Spinal cord (tissue), 10 donors: Measurements from ENCODE around the gene HSPA1B. TPM values are rescaled to one million over a fixed set of nuclear protein-coding genes. Genes with fewer than 3 reads are reported as not detected.
"Not testable (repeated sequence)": the region's sequence is repeated elsewhere in the genome, so short reads cannot be mapped to it uniquely, and the experiment has no call there.

ENCODE experiments used
- DNase-seq, 6 donors: peaks; one replicate each; pipeline versions ENCODE4 v3.0.0 to v3.0.0-alpha.2; 2013 to 2015; ENCODE audit warnings: low spot score in 6 of 6, low read depth in 4 of 6
- H3K27ac ChIP-seq: one replicate; pipeline ENCODE4 v1.5.1; 2013; ENCODE audit warnings: low read depth, low read length, control low read depth
- H3K27me3 ChIP-seq: one replicate; pipeline ENCODE4 v1.6.1; 2013; ENCODE audit warnings: low read length; ENCODE audit not compliant: control insufficient read depth, insufficient read depth
- H3K36me3 ChIP-seq: one replicate; pipeline ENCODE4 v1.6.1; 2013; ENCODE audit warnings: low read length; ENCODE audit not compliant: control insufficient read depth, insufficient read depth
- H3K4me1 ChIP-seq: one replicate; pipeline ENCODE4 v1.6.1; 2013; ENCODE audit warnings: low read length; ENCODE audit not compliant: control insufficient read depth, insufficient read depth
- H3K4me3 ChIP-seq: one replicate; pipeline ENCODE4 v1.5.1; 2013; ENCODE audit warnings: low read depth, low read length, control low read depth
- H3K9me3 ChIP-seq: one replicate; pipeline ENCODE4 v1.6.1; 2013; ENCODE audit warnings: low read length; ENCODE audit not compliant: control insufficient read depth, insufficient read depth
- WGBS: methylation state at CpG from one replicate; pipeline ENCODE4 v1.1.5; 2013; ENCODE audit warnings: missing lambda C conversion rate; ENCODE audit not compliant: insufficient coverage; 5-methylcytosine and 5-hydroxymethylcytosine counted together
- polyA plus RNA-seq, 2 donors: library from polyadenylated mRNA; unstranded; fragments of 120-200 nt; gene quantifications; one replicate each; pipeline ENCODE4 v1.2.1, GENCODE V29; 2013; ENCODE audit not compliant: insufficient read length in 2 of 2
- total RNA-seq, 2 donors: library from RNA; depleted of rRNA in 1 of 2; stranded (reverse); fragments of 120-200 nt in 1 of 2; fragments of >200 nt in 1 of 2; gene quantifications; one replicate each; pipeline versions ENCODE4 v1.2.3 to v1.2.4, GENCODE V29; 2013 to 2014
- donor health status: healthy.

Gene HSPA1B
- total and polyA plus RNA-seq, 4 donors: 113 to 696 (median 225) TPM

- Histone ChIP-seq H3K36me3 (peaks cover 8% of the 10 kb centered on the region), H3K9me3 (no peaks in the 10 kb centered on the region), H3K27ac (no peak overlapping the region), H3K4me3 (no peak overlapping the region), H3K27me3 (no peaks in the 10 kb centered on the region), H3K4me1 (no peaks in the 10 kb centered on the region)
- DNase-seq: no peak
- WGBS: 100% methylated on average over 2 of the region's 2 CpGs
Observed at GRCh38 chr6:31851485-31851832, 23.9 kb downstream of the HSPA1B start.

GRCh38 chr6:31851980-31852718, 24.6 kb downstream of the HSPA1B start:
- 87% methylated on average over 30 of the region's 35 CpGs for WGBS
- H3K27ac ChIP-seq, DNase-seq: not testable (repeated sequence)

DNA sequence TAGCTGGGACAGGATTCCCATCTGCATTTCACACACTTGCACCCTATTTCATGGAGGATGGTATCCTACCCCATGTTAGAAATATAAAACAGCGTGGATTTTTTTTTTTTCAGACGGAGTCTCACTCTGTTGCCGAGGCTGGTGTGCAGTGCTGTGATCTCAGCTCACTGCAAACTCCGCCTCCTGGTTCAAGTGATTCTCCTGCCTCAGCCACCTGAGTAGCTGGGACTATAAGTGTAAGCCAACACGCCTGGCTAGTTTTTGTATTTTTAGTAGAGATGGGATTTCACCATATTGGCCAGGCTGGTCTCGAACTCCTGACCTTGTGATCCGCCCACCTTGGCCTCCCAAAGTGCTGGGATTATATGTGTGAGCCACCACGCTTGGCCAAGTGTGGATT, 30.2 kb downstream of the HSPA1B start:
- WGBS: 94% methylated on average over 6 of the region's 8 CpGs
- peaks cover 47% of the 10 kb centered on the region for H3K36me3 ChIP-seq
- not testable (repeated sequence) for DNase-seq, H3K27me3 ChIP-seq, H3K4me1 ChIP-seq, H3K9me3 ChIP-seq, H3K4me3 ChIP-seq, H3K27ac ChIP-seq

More at GRCh38 chr6:31851980-31852718, 24.6 kb downstream of the HSPA1B start:
- H3K4me1 ChIP-seq, H3K4me3 ChIP-seq, H3K9me3 ChIP-seq, H3K27me3 ChIP-seq: not testable (repeated sequence)
- peaks cover 13% of the 10 kb centered on the region for H3K36me3 ChIP-seq

- peaks cover 17% of the 10 kb centered on the region for H3K4me1 ChIP-seq
- 98% methylated on average over 5 of the region's 8 CpGs for WGBS
Observed at GRCh38 chr6:31858707-31859106, 31.2 kb downstream of the HSPA1B start.

DNA sequence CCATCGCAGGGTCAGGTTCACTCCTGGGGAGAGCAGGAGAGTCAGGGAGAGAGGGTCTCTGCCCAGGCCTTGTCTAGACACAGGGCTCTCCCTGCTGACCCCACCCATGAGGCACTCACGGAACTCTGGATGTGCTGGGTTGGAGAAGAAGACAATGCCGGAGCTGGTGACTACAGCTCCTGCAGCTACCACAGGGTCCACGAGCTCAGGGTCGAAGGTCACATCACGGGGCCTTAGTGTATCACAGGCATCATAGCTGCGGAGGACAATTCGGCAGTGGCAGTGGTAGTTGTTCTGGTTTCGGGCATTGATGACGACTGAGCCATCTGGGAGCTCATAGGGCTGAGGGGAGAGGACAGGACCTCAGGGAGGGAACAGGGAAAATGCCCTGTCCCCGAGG, 32.4 kb downstream of the HSPA1B start:
- H3K4me1 ChIP-seq: peaks cover 28% of the 10 kb centered on the region
- no peaks in the 10 kb centered on the region for H3K9me3 ChIP-seq
- H3K27ac ChIP-seq: no peak overlapping the region
- 95% methylated on average over 11 of the region's 11 CpGs for WGBS
- no peak for DNase-seq
- H3K36me3 ChIP-seq: peaks cover 47% of the 10 kb centered on the region
- no peak overlapping the region for H3K4me3 ChIP-seq
- no peaks in the 10 kb centered on the region for H3K27me3 ChIP-seq

More at GRCh38 chr6:31858707-31859106, 31.2 kb downstream of the HSPA1B start:
- Histone ChIP-seq H3K4me3 (no peak overlapping the region), H3K27ac (no peak overlapping the region), H3K36me3 (peaks cover 47% of the 10 kb centered on the region), H3K27me3 (no peaks in the 10 kb centered on the region), H3K9me3 (no peaks in the 10 kb centered on the region)
- no peak for DNase-seq

DNA sequence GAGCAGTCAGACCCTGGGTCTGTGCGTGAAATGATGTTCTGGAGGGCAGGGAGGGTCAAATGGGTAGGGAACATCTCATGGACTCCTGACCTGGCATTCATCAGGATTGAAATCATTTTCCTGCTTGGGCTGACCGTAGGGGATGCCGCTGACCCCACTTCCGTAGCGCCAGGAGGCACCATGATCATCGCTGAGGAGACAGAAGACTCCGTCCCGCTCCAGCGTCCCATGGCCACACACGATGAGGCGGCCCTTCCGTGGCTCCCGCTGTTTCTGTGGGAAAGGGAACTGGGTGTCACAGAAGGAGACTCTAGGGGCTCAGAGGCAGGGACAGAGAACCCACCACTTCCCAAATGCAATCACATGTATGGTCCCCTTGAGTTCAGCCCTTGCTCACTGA, 32.8 kb downstream of the HSPA1B start:
- 95% methylated on average over 13 of the region's 13 CpGs for WGBS
- no peak overlapping the region for H3K27ac ChIP-seq
- no peak overlapping the region for H3K4me3 ChIP-seq
- H3K36me3 ChIP-seq: peaks cover 44% of the 10 kb centered on the region
- no peaks in the 10 kb centered on the region for H3K9me3 ChIP-seq
- peaks cover 29% of the 10 kb centered on the region for H3K4me1 ChIP-seq
- no peaks in the 10 kb centered on the region for H3K27me3 ChIP-seq
- DNase-seq: no peak

GRCh38 chr6:31861150-31861549, 33.6 kb downstream of the HSPA1B start:
- 85% methylated on average over 6 of the region's 7 CpGs for WGBS
- Histone ChIP-seq H3K4me1 (peaks cover 33% of the 10 kb centered on the region), H3K36me3 (peaks cover 44% of the 10 kb centered on the region), H3K4me3 (no peak overlapping the region), H3K9me3 (no peaks in the 10 kb centered on the region), H3K27ac (no peak overlapping the region), H3K27me3 (no peaks in the 10 kb centered on the region)
- no peak for DNase-seq

GRCh38 chr6:31861919-31862343, 34.4 kb downstream of the HSPA1B start:
- peak in 1 of 6 donors; percentile 16 for DNase-seq
- peak overlapping the region; percentile 78 for H3K27ac ChIP-seq

GRCh38 chr6:31862344-31863235, 35.1 kb downstream of the HSPA1B start, which contains the start of gene NEU1:
Gene NEU1, minus strand, starts transcription at chr6:31862821. Its CDS starts 45 bp downstream, at chr6:31862776.
- peak within 1 kb of the TSS; percentile 93 for H3K27ac ChIP-seq
- H3K27me3 ChIP-seq: no peaks in the 10 kb centered on the region
- under 1% methylated on average over 55 of the region's 64 CpGs for WGBS
- H3K36me3 ChIP-seq: peaks cover 32% of the 10 kb centered on the region
- H3K4me3 ChIP-seq: peak within 1 kb of the TSS; percentile 89
- DNase-seq: peak; percentile 97 to 100 (median 100)
- peaks cover 33% of the 10 kb centered on the region for H3K4me1 ChIP-seq
- no peaks in the 10 kb centered on the region for H3K9me3 ChIP-seq

More at GRCh38 chr6:31861919-31862343, 34.4 kb downstream of the HSPA1B start:
- Histone ChIP-seq H3K4me1 (peaks cover 33% of the 10 kb centered on the region), H3K36me3 (peaks cover 37% of the 10 kb centered on the region), H3K27me3 (no peaks in the 10 kb centered on the region), H3K4me3 (peak overlapping the region; percentile 89), H3K9me3 (no peaks in the 10 kb centered on the region)
- 29% methylated on average over 15 of the region's 17 CpGs for WGBS
